DOHH2 (cell line): ENCODE results near the gene FIGNL1.

Experiments used
- CTCF ChIP-seq: fragments of 200-600 bp; sonication (generic); IDR thresholded peaks from one replicate; pipeline ENCODE4 v1.5.1; 2014; ENCODE audit warnings: antibody characterized with exemption, mild to moderate bottlenecking, low read depth, low read length; ENCODE audit not compliant: poor library complexity, severe bottlenecking
- EZH2phosphoT487 ChIP-seq: fragments of 200-600 bp; sonication (generic); IDR thresholded peaks from 2 replicates; pipeline ENCODE4 v1.6.1; 2017; ENCODE audit warnings: borderline replicate concordance, mild to moderate bottlenecking, antibody characterized with exemption, low read length, moderate library complexity, mixed read lengths

DNA sequence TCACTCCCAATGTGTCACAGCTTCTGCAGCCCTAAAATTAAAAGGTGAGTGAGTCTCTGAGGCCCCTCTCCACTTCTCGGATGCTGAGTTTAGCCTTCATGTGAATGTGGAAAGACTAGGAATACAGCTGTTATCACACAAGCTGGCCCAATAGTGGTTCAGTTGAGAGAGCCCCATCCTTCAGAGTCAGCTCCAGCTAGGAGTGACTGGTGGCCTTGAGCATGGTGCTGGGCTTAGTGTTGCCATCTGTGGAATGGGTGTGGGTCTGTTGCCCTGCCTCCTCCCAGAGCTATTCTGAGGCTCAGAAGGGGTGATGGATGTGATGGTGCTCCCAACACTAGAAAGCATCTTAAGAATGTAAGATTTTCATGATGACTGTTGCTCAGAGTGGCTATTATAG lies 55.8 kb downstream of the FIGNL1 start:
- TF ChIP-seq CTCF (no peak), EZH2phosphoT487 (no peak)
